Thymus (tissue), 11 donors: ENCODE data around the gene ARHGEF18. TPM values are rescaled to one million over a fixed set of nuclear protein-coding genes. Genes with fewer than 3 reads are reported as not detected.
"Not testable (repeated sequence)": the region's sequence is repeated elsewhere in the genome, so short reads cannot be mapped to it uniquely, and the experiment has no call there.

Experiments used
- DNase-seq, 9 donors: peaks; one replicate each; pipeline ENCODE4 v3.0.0-alpha.2; 2013; ENCODE audit warnings: low spot score in 9 of 9, low read depth in 6 of 9, missing footprints in 1 of 9
- H3K27ac ChIP-seq, 2 donors: one replicate each; pipeline ENCODE4 v1.5.1; 2013; ENCODE audit warnings: control low read depth in 1 of 2, low read depth in 1 of 2, low read length in 1 of 2, mild to moderate bottlenecking in 1 of 2, moderate library complexity in 1 of 2
- H3K27me3 ChIP-seq, 2 donors: one replicate each; pipeline ENCODE4 v1.5.1; 2013; ENCODE audit warnings: low read length in 1 of 2; ENCODE audit not compliant: control insufficient read depth in 2 of 2, insufficient read depth in 1 of 2
- H3K36me3 ChIP-seq, 2 donors: one replicate each; pipeline ENCODE4 v1.5.1; 2013; ENCODE audit warnings: low read length in 1 of 2, mild to moderate bottlenecking in 1 of 2, moderate library complexity in 1 of 2; ENCODE audit not compliant: control insufficient read depth in 2 of 2, insufficient read depth in 2 of 2
- H3K4me1 ChIP-seq, 2 donors: one replicate each; pipeline ENCODE4 v1.5.1; 2013; ENCODE audit warnings: low read length in 2 of 2; ENCODE audit not compliant: control insufficient read depth in 2 of 2, insufficient read depth in 2 of 2
- H3K4me3 ChIP-seq, 2 donors: one replicate each; pipeline ENCODE4 v1.5.1; 2013; ENCODE audit warnings: low read length in 2 of 2, control low read depth in 1 of 2, mild to moderate bottlenecking in 1 of 2
- H3K9me3 ChIP-seq, 2 donors: one replicate each; pipeline ENCODE4 v1.5.1; 2013; ENCODE audit warnings: low read length in 1 of 2, mild to moderate bottlenecking in 1 of 2; ENCODE audit not compliant: control insufficient read depth in 2 of 2, insufficient read depth in 1 of 2
- WGBS: extraction: QIAGEN DNeasy Blood & Tissue Kit; methylation state at CpG from one replicate; pipeline ENCODE4 v1.1.7; 2013; 5-methylcytosine and 5-hydroxymethylcytosine counted together
- polyA plus RNA-seq: library from polyadenylated mRNA; stranded (reverse); fragments of 200-250 nt; gene quantifications from one replicate; pipeline ENCODE4 v1.2.3, GENCODE V29; 2013
- total RNA-seq: library from RNA; stranded (reverse); fragments of 120-200 nt; gene quantifications from one replicate; pipeline ENCODE4 v1.2.4, GENCODE V29; 2013
- donor health status: healthy.

The ARHGEF18 gene
- total and polyA plus RNA-seq, 2 donors: 35.0 to 35.8 TPM

DNA sequence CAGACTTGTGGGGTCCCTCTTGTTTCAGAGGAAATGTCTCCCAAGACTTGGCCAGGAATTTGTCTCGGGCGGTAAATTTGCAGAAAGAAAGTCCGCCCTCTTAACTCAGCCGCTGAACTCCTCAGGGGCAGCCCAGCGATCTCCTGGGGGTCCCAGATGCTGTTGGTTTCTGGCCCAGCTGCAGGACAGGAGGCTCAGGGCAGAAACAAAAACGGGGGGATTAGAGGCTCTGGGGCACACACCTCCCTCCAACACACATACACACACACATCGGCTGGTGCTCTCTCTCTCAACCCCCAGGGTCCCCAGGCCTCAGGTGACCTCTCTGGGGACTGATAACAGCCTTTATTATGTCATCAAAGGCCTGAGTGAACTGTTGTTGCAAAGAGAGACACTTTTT is 7.1 kb downstream of the ARHGEF18 start:
- 95% methylated on average over 7 of the region's 7 CpGs for WGBS
- H3K27me3 ChIP-seq: no peaks in the 10 kb centered on the region
- no peak for DNase-seq

DNA sequence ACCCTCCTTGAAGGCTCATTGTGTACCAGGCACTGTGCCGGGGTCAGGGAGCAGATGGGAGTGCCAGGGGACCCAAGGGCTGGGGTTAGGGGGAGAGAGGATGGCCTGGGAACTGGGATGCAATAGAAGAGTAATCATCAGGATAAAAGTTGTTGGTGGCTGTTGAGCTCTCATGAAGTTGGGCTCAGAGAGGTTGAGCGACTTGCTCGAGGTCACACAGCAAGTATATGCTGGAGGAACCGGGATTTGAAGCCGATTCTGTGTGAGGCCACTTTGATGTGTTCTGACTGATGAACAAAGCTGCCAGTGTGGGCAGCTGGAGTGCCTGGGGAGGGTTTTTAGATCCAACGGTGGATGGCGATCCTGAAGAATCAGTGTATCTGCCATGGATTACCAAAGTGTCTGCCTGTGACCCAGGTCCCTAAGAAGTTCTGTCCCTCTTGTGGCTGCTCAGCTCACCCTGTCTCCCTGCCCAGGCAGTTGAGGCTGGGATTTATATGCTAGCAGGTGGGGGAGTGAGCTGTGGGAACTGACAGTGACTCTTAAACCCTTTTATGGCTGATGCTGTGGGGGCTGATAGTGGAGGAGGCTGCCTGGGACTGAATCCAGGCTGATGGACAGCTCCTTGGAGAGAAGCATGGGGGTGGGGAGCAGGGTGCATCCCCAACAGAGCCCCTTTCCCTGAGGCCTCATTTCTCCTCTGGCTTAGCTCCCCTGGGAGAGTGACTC is 8.3 kb downstream of the ARHGEF18 start:
- no peak overlapping the region for H3K27ac ChIP-seq

More for the DNA sequence above, 7.1 kb downstream of the ARHGEF18 start:
- Histone ChIP-seq H3K4me3 (no peak overlapping the region), H3K9me3 (peaks cover 4 to 20% of the 10 kb centered on the region in 2 donors), H3K4me1 (peaks cover 4 to 26% of the 10 kb centered on the region in 2 donors), H3K36me3 (peaks cover 68 to 79% of the 10 kb centered on the region in 2 donors), H3K27ac (no peak overlapping the region)

DNA sequence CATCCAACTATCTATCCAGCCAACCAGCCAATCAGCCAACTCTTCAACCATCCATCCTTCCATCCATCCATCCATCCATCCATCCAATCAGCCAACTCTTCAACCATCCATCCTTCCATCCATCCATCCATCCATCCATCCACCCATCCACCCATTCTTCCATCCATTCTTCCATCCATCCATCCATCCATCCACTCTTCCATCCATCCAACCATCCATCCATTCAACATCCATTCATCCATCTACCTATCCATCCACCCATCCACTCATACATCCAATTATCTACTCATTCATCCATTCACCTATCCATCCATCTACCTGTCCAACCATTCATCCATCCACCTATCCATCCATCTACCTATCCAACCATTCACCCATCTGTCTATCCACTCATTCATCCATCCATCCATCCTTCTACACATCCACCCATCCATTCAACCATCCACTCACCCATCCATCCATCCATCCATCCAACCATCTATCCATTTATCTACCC is 9.4 kb downstream of the ARHGEF18 start:
- no peaks in the 10 kb centered on the region for H3K27me3 ChIP-seq
- no peak for DNase-seq
- H3K9me3 ChIP-seq: peaks cover 0 to 10% of the 10 kb centered on the region in 2 donors
- peaks cover 80 to 84% of the 10 kb centered on the region in 2 donors for H3K36me3 ChIP-seq
- H3K4me3 ChIP-seq: no peak overlapping the region
- H3K4me1 ChIP-seq: peaks cover 2 to 18% of the 10 kb centered on the region in 2 donors
- no peak overlapping the region for H3K27ac ChIP-seq

More for the DNA sequence above, 8.3 kb downstream of the ARHGEF18 start:
- no peak for DNase-seq
- no peak overlapping the region for H3K4me3 ChIP-seq
- peaks cover 2 to 22% of the 10 kb centered on the region in 2 donors for H3K4me1 ChIP-seq
- no peaks in the 10 kb centered on the region for H3K27me3 ChIP-seq
- peaks cover 2 to 10% of the 10 kb centered on the region in 2 donors for H3K9me3 ChIP-seq
- H3K36me3 ChIP-seq: peaks cover 73 to 79% of the 10 kb centered on the region in 2 donors
- 96% methylated on average over 7 of the region's 7 CpGs for WGBS

DNA sequence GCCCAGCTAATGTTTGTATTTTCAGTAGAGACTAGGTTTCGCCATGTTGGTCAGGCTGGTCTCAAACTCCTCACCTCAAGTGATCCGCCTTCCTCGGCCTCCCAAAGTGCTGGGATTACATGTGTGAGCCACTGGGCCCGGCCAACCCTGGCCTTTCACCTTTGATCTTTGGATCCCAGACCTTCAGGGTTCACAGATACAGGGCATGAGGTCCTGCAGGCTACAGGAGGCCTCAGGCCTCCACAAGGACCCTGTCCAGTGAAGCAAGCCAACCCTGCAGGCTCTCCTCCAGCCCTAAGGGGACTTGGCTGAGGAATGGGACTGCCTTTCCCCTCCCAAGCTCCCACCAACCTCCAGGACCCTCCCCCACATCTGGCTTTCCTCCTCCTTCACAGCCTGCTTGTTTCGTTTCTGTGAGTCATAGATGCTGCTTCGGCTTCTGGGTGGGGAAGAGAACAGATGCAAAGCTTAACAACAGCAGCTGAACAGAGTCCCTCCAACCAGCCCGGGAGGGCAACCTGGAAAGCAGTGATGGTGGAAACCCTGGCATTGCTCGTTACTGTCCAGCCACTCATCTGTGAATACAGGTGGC is 11.8 kb downstream of the ARHGEF18 start:
- peaks cover 80 to 91% of the 10 kb centered on the region in 2 donors for H3K36me3 ChIP-seq
- 96% methylated on average over 8 of the region's 8 CpGs for WGBS
- H3K27me3 ChIP-seq: no peaks in the 10 kb centered on the region
- peaks cover 2 to 9% of the 10 kb centered on the region in 2 donors for H3K4me1 ChIP-seq
- H3K4me3 ChIP-seq: no peak overlapping the region
- H3K27ac ChIP-seq: no peak overlapping the region
- H3K9me3 ChIP-seq: peaks cover 0 to under 1% of the 10 kb centered on the region in 2 donors
- DNase-seq: no peak

DNA sequence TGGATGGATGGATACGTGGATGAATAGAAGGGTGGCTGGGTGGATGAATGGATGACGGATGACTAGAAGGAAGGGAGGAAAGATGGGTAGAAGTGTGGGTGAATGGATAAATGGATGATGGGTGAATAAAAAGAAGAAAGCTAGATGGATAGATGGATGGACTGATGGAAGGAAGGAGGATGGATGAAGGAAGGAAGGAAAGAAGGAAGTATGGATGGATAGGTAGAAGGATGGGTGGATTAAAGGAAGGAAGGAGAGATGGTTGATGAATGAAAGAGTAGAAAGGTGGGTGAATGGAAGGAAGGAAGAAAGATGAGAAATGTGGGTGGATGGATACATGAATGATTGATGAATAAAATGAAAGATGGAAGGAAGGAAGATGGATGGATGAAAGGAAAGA is 14.5 kb downstream of the ARHGEF18 start:
- Histone ChIP-seq H3K4me3 (no peak overlapping the region), H3K27ac (no peak overlapping the region), H3K9me3 (no peaks in the 10 kb centered on the region), H3K27me3 (no peaks in the 10 kb centered on the region), H3K4me1 (no peaks in the 10 kb centered on the region), H3K36me3 (peaks cover 77 to 84% of the 10 kb centered on the region in 2 donors)
- WGBS: 100% methylated on average over 2 of the region's 2 CpGs
- no peak for DNase-seq

DNA sequence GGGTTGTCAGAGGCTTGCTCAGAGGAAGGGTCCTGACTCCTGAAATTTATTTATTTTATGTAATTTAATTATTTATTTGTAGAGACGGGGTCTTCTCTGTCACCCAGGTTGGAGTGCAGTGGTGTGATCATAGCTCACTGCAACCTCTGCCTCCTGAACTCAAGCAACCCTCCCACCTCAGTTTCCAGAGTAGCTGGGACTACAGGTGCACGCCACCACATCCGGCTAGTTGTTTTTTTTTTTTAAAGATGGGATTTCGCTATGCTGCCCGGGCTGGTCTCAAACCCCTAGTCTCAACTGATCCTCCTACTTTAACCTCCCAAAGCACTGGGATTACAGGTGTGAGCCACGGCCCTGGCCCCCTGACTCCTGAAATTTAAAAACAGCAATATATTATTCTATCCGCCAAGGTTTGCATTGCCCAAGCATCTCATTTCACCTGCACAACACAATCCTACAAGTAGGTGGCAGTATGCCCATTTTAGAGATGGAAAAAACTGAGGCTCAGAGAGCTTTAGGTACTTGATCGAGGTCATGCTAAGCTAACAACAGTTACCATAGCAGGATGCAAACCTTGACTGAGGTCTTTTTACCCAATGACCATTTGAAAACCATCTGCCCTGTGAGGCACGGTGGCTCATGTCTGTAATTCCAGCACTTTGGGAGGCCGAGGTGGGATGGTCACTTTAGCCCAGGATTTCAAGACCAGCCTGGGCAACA is 18.1 kb downstream of the ARHGEF18 start:
- no peaks in the 10 kb centered on the region for H3K9me3 ChIP-seq
- WGBS: 95% methylated on average over 10 of the region's 10 CpGs

DNA sequence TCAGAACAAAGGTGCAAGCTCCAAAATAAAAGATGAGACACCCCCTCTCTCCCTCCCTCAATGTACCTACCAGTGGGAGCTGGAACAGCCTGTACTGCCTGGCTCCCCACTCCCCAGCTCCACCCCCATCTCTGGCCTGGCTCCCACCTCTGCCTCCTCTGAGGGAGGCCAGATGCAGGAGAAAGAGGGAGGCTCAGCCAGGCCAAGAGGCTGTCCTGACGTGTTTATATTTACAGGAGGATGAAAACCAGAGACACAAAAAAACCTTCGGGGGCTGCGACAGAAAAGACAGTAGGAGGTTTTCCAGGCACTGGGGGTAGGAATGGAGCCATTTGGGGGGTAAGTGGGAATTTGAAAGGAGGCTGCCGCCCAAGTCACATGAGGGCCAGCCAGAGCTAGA is 19.7 kb downstream of the ARHGEF18 start:
- Histone ChIP-seq H3K4me1 (no peaks in the 10 kb centered on the region), H3K27ac (no peak overlapping the region), H3K4me3 (no peak overlapping the region), H3K27me3 (no peaks in the 10 kb centered on the region), H3K9me3 (no peaks in the 10 kb centered on the region), H3K36me3 (peaks cover 77 to 85% of the 10 kb centered on the region in 2 donors)
- DNase-seq: no peak
- 92% methylated on average over 4 of the region's 4 CpGs for WGBS

More for the DNA sequence above, 18.1 kb downstream of the ARHGEF18 start:
- Histone ChIP-seq H3K36me3 (peaks cover 77 to 80% of the 10 kb centered on the region in 2 donors), H3K4me1 (no peaks in the 10 kb centered on the region), H3K27me3 (no peaks in the 10 kb centered on the region), H3K27ac (no peak overlapping the region), H3K4me3 (no peak overlapping the region)
- peak in 2 of 9 donors; percentile 26 to 51 for DNase-seq

DNA sequence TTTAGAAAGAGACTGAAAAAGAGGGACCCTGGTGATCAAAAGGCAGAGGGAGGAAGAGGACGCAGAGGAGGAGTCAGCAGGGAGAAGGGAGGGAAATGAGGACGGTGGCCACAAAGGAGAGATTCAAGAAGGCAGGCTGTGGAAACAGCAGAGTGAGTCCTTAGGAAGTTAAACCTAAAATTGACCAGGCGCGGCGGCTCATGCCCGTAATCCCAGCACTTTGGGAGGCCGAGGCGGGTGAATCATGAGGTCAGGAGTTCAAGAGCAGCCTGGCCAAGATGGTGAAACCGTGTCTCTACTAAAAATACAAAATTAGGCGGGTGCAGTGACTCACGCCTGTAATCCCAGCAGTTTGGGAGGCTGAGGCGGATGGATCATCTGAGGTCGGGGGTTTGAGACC is 20.1 kb downstream of the ARHGEF18 start:
- peaks cover 76 to 86% of the 10 kb centered on the region in 2 donors for H3K36me3 ChIP-seq
- not testable (repeated sequence) for H3K4me3 ChIP-seq, H3K9me3 ChIP-seq, H3K27ac ChIP-seq, H3K27me3 ChIP-seq, DNase-seq, H3K4me1 ChIP-seq
- WGBS: 92% methylated on average over 13 of the region's 13 CpGs

DNA sequence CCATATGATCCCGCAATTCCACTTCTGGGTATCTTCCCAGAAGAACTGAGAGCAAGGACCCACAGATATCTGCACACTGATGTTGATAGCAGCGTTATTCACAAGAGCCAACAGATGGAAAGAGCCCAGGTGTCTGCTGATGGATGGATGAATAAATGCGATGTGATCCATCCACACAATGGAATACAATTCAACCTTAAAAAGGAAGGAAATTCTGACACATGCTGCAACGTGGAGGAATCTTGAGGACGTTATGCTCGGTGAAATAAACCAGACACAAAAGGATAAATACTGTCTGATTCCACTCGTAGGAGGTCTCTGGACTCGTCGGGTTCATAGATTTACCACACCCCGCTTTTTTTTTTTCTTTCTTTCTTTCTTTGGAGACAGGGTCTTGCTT is 21.8 kb downstream of the ARHGEF18 start:
- H3K9me3 ChIP-seq: peaks cover 0 to 1% of the 10 kb centered on the region in 2 donors
- no peak overlapping the region for H3K27ac ChIP-seq
- no peaks in the 10 kb centered on the region for H3K27me3 ChIP-seq
- no peak for DNase-seq
- 95% methylated on average over 10 of the region's 10 CpGs for WGBS
- H3K36me3 ChIP-seq: peaks cover 73 to 84% of the 10 kb centered on the region in 2 donors
- no peaks in the 10 kb centered on the region for H3K4me1 ChIP-seq
- H3K4me3 ChIP-seq: no peak overlapping the region
